ENCODE measurements around the gene KCNJ14. TPM values are rescaled to one million over a fixed set of nuclear protein-coding genes. Genes with fewer than 3 reads are reported as not detected.

The KCNJ14 gene
- total and polyA plus RNA-seq, 2 of the 4 experiments (the other 2 are of a cell fraction), result 0.18 to 0.39 TPM

DNA sequence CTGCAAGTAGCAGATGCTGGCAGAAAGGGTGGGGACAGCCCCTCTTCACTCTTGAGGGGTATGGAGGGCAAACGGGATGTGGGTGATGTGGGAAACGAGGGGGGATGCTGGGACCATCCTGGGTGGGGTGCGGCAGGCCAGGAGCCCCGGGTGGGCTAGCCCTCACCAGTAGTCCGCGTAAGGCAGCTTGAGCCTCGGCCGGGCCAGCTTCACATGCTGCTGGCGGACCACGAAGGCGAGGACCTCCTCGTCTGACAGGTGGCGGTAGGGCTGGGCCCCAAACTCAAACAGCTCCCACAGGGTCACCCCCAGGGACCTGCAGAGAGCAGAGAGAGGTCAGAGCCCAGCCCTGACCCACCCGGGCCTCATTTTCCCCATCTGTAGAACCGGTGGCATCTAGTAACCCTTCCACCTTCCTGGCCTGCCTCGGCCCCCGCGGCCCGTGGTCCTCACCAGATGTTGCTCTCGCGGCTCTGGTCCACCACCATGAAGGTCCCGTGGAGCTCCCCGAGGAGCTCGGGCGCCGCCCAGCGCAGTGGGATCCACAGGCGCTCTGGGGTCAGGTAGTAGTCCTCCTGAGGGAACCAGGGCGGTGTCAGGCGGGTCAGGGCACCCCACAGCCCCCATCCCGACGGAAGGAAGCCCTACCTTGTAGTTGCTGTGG is 45.6 kb downstream of the KCNJ14 start:
- BruUV-seq (replicated peaks), result no TSS peak
- intact Hi-C loops (cut with micrococcal nuclease), result no loop called here
- no peak overlapping the region for H2BK120ac ChIP-seq (ENCODE audit: low read depth, low read length)
- ATAC-seq (ENCODE audit: low read depth), result no peak
- H3K36me3 ChIP-seq (ENCODE audit: control insufficient read depth, insufficient read depth, low read length), result no peaks in the 10 kb centered on the region
- no peak for TF ChIP-seq FOS (IDR thresholded peaks at IDR 0.05; ENCODE audit: low read depth, low read length)
- TF ChIP-seq NFE2L2 (IDR thresholded peaks at IDR 0.05; ENCODE audit: low read depth, low read length), result no peak
- TF ChIP-seq POLR2A (IDR thresholded peaks at IDR 0.05; ENCODE audit: low read depth, low read length), result no peak
- no peak for TF ChIP-seq CEBPB (IDR thresholded peaks at IDR 0.05; ENCODE audit: low read depth, low read length)
- TF ChIP-seq MXI1 (IDR thresholded peaks at IDR 0.05; ENCODE audit: borderline replicate concordance, low read depth, low read length), result no peak
- TF ChIP-seq, protein P1, sequence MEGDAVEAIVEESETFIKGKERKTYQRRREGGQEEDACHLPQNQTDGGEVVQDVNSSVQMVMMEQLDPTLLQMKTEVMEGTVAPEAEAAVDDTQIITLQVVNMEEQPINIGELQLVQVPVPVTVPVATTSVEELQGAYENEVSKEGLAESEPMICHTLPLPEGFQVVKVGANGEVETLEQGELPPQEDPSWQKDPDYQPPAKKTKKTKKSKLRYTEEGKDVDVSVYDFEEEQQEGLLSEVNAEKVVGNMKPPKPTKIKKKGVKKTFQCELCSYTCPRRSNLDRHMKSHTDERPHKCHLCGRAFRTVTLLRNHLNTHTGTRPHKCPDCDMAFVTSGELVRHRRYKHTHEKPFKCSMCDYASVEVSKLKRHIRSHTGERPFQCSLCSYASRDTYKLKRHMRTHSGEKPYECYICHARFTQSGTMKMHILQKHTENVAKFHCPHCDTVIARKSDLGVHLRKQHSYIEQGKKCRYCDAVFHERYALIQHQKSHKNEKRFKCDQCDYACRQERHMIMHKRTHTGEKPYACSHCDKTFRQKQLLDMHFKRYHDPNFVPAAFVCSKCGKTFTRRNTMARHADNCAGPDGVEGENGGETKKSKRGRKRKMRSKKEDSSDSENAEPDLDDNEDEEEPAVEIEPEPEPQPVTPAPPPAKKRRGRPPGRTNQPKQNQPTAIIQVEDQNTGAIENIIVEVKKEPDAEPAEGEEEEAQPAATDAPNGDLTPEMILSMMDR (conservative IDR thresholded peaks at IDR 0.05; ENCODE audit: low read depth, low read length), result no peak
- TF ChIP-seq BHLHE40 (IDR thresholded peaks at IDR 0.05; ENCODE audit: low read depth, low read length), result no peak
- TF ChIP-seq, protein P2, sequence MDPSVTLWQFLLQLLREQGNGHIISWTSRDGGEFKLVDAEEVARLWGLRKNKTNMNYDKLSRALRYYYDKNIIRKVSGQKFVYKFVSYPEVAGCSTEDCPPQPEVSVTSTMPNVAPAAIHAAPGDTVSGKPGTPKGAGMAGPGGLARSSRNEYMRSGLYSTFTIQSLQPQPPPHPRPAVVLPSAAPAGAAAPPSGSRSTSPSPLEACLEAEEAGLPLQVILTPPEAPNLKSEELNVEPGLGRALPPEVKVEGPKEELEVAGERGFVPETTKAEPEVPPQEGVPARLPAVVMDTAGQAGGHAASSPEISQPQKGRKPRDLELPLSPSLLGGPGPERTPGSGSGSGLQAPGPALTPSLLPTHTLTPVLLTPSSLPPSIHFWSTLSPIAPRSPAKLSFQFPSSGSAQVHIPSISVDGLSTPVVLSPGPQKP (IDR thresholded peaks at IDR 0.05; ENCODE audit: borderline replicate concordance, low read depth, low read length), result no peak
- TF ChIP-seq RAD21 (IDR thresholded peaks at IDR 0.05; ENCODE audit: low read length), result no peak
- no peak for TF ChIP-seq RFX5 (IDR thresholded peaks at IDR 0.05; ENCODE audit: low read depth, low read length)
- TF ChIP-seq, protein P3, sequence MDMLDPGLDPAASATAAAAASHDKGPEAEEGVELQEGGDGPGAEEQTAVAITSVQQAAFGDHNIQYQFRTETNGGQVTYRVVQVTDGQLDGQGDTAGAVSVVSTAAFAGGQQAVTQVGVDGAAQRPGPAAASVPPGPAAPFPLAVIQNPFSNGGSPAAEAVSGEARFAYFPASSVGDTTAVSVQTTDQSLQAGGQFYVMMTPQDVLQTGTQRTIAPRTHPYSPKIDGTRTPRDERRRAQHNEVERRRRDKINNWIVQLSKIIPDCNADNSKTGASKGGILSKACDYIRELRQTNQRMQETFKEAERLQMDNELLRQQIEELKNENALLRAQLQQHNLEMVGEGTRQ (IDR thresholded peaks at IDR 0.05; ENCODE audit: low read depth, low read length), result no peak
- no peak for TF ChIP-seq RCOR1 (IDR thresholded peaks at IDR 0.05; ENCODE audit: insufficient replicate concordance, low read length)
- no peak for TF ChIP-seq MAZ (IDR thresholded peaks at IDR 0.05; ENCODE audit: borderline replicate concordance, low read depth, low read length)
- TF ChIP-seq CHD1 (IDR thresholded peaks at IDR 0.05; ENCODE audit: low read depth, low read length), result no peak
- TF ChIP-seq MAFK (IDR thresholded peaks at IDR 0.05; ENCODE audit: low read depth, low read length), result no peak
- TF ChIP-seq SMC3 (IDR thresholded peaks at IDR 0.05; ENCODE audit: low read depth, low read length), result no peak
- 62% methylated on average over 13 of the region's 32 CpGs; no CpG with 5 or more reads in 1 of the 2 experiments for WGBS, 2 experiments (ENCODE audit: extremely low coverage in 2 of 2, insufficient read length in 1 of 2)
- in situ Hi-C loops (cut with MboI; ENCODE audit: low sequenced_read_pairs), result no loop called here
- no peaks in the 10 kb centered on the region for H3K9me3 ChIP-seq (ENCODE audit: control insufficient read depth, insufficient read depth, low read length)
- H3K4me1 ChIP-seq (ENCODE audit: control insufficient read depth, insufficient read depth, low read length), result peaks cover 3% of the 10 kb centered on the region; the same call in 1 of the 2 replicates
- no peak overlapping the region for H3K9ac ChIP-seq (ENCODE audit: low read depth, low read length)
- no peaks in the 10 kb centered on the region for H3K9me1 ChIP-seq (ENCODE audit: insufficient read depth, low read length)
- H2AFZ ChIP-seq (replicated peaks; ENCODE audit: low read length, poor library complexity), result peak overlapping the region; percentile 81
- H3K23ac ChIP-seq (ENCODE audit: low read depth, low read length), result no peak overlapping the region
- peaks cover 42% of the 10 kb centered on the region for H3K27me3 ChIP-seq (ENCODE audit: control insufficient read depth, insufficient read depth, low read length)
- no peak overlapping the region for H3K4ac ChIP-seq (ENCODE audit: low read depth, low read length)
- H3K56ac ChIP-seq (ENCODE audit: extremely low read depth, insufficient read depth, low read length), result no peak overlapping the region
- no peak overlapping the region for H2AK9ac ChIP-seq (replicated peaks; ENCODE audit: low read depth, low read length, poor library complexity)
- no peak overlapping the region for H3K4me2 ChIP-seq (ENCODE audit: low read depth, low read length)
- H3K79me1 ChIP-seq (ENCODE audit: low read depth in 1 of 2, low read length in 2 of 2), result no peaks in the 10 kb centered on the region
- no peak overlapping the region for H3K18ac ChIP-seq (ENCODE audit: low read depth, low read length)
- no peak overlapping the region for H2BK5ac ChIP-seq (ENCODE audit: low read depth, low read length, poor library complexity, severe bottlenecking)
- dilution Hi-C loops (cut with HindIII; ENCODE audit: low sequenced_read_pairs, unreplicated experiment), result no loop called here
- H2BK20ac ChIP-seq (ENCODE audit: low read depth, low read length), result no peak overlapping the region
- H2BK15ac ChIP-seq (ENCODE audit: low read depth, low read length), result no peak overlapping the region
- no peak overlapping the region for H4K5ac ChIP-seq (ENCODE audit: low read depth, low read length)
- no peak overlapping the region for H4K8ac ChIP-seq (ENCODE audit: low read depth in 2 of 2, low read length in 2 of 2)
- H3K14ac ChIP-seq (replicated peaks; ENCODE audit: low read depth, low read length), result no peak overlapping the region
- no peaks in the 10 kb centered on the region; the same call in 1 of the 2 replicates for H4K20me1 ChIP-seq (ENCODE audit: insufficient read depth, low read length)
- no peak overlapping the region for H3K4me3 ChIP-seq (ENCODE audit: insufficient read depth, low read depth, low read length)
- POLR2A ChIA-PET (ENCODE audit: unreplicated experiment), result no interaction called here
- no peak overlapping the region for H3K27ac ChIP-seq (ENCODE audit: insufficient read depth, low read length)
- DNase-seq, result no peak
- no peak overlapping the region for H2AK5ac ChIP-seq (ENCODE audit: low read depth, low read length)
- H4K91ac ChIP-seq (ENCODE audit: insufficient read depth, low read depth, low read length), result no peak overlapping the region
- CTCF ChIA-PET, result interaction anchor here (0.6 kb wide), 1 partner anchor 107 kb away, joined by 3 read pairs; no protein-coding TSS in a partner anchor

Measured in IMR-90 (cell line).